PC-3 (cell line): ENCODE measurements around the gene CHRNA9. TPM values are rescaled to one million over a fixed set of nuclear protein-coding genes. Genes with fewer than 3 reads are reported as not detected.

ENCODE experiments used
- ATAC-seq: fragments of 200-7000 bp; cut with Tn5 transposase; 2 replicates; pipeline ENCODE4 v1.9.1; 2020; ENCODE audit warnings: mild to moderate bottlenecking, moderate library complexity
- BruUV-seq: library from RNA; stranded (reverse); fragments of 400-500 nt; replicated peaks from 2 replicates; lab custom pipeline; 2021; lab: Mats Ljungman, UMichigan
- CTCF ChIA-PET: fragments of 300-600 bp; sonication (Branson Sonifier 250); formaldehyde crosslinking; loops from one replicate; lab custom pipeline; 2022; ENCODE audit warnings: antibody characterized with exemption; lab: Charles Lee
- POLR2A ChIA-PET: fragments of 300-600 bp; sonication (Branson Sonifier 250); formaldehyde crosslinking; loops from one replicate; lab custom pipeline; 2022; ENCODE audit warnings: antibody characterized with exemption; ENCODE audit not compliant: unreplicated experiment; lab: Charles Lee
- DNase-seq: peaks from one replicate; pipeline ENCODE4 v3.0.0-alpha.2; 2015
- H2AFZ ChIP-seq: fragments of 300-600 bp; sonication (generic); 2 replicates; pipeline ENCODE4 v1.6.0; 2016; ENCODE audit warnings: antibody characterized with exemption, low read length
- H3F3A ChIP-seq: fragments of 300-600 bp; sonication (generic); one replicate; pipeline ENCODE4 v1.6.0; 2017; ENCODE audit warnings: antibody characterized with exemption, low read length, control low read depth, mild to moderate bottlenecking; ENCODE audit not compliant: unreplicated experiment
- H3K27ac ChIP-seq: fragments of 300-600 bp; sonication (generic); 2 replicates; pipeline ENCODE4 v1.5.1; 2016; ENCODE audit warnings: mild to moderate bottlenecking, low read length
- H3K27me3 ChIP-seq: fragments of 300-600 bp; sonication (generic); 2 replicates; pipeline ENCODE4 v1.6.1; 2016; ENCODE audit warnings: low read length, mixed read lengths
- H3K36me3 ChIP-seq: fragments of 300-600 bp; sonication (generic); 2 replicates; pipeline ENCODE4 v1.6.1; 2016; ENCODE audit warnings: low read depth, mixed run types, low read length, mixed read lengths
- H3K4me1 ChIP-seq: fragments of 300-600 bp; sonication (generic); 2 replicates; pipeline ENCODE4 v1.5.1; 2016; ENCODE audit warnings: low read length; ENCODE audit not compliant: insufficient read depth
- H3K4me2 ChIP-seq: fragments of 300-600 bp; sonication (generic); 2 replicates; pipeline ENCODE4 v1.6.0; 2016; ENCODE audit warnings: low read length
- H3K4me3 ChIP-seq: fragments of 300-600 bp; sonication (generic); 2 replicates; pipeline ENCODE4 v1.5.1; 2016; ENCODE audit warnings: mild to moderate bottlenecking, low read length, mixed read lengths
- H3K79me2 ChIP-seq: fragments of 300-600 bp; sonication (generic); 2 replicates; pipeline ENCODE4 v1.6.1; 2017; ENCODE audit warnings: low read length, mixed read lengths
- H3K9ac ChIP-seq: fragments of 300-600 bp; sonication (generic); 2 replicates; pipeline ENCODE4 v1.6.0; 2016; ENCODE audit warnings: mild to moderate bottlenecking, low read length
- H3K9me2 ChIP-seq: fragments of 300-600 bp; sonication (generic); replicated peaks from 2 replicates; pipeline ENCODE4 v1.6.1; 2016; ENCODE audit warnings: mixed run types, low read length, mixed read lengths
- H3K9me3 ChIP-seq: fragments of 300-600 bp; sonication (generic); 2 replicates; pipeline ENCODE4 v1.6.1; 2016; ENCODE audit warnings: low read length, mixed read lengths
- H4K20me1 ChIP-seq: fragments of 300-600 bp; sonication (generic); 2 replicates; pipeline ENCODE4 v1.6.1; 2016; ENCODE audit warnings: low read length, mixed read lengths
- EZH2 ChIP-seq: fragments of 300-600 bp; sonication (generic); IDR thresholded peaks from one replicate; pipeline ENCODE4 v1.6.1; 2017; ENCODE audit warnings: antibody characterized with exemption, mild to moderate bottlenecking, low read length; ENCODE audit not compliant: unreplicated experiment
- EZH2phosphoT487 ChIP-seq: fragments of 300-600 bp; sonication (generic); IDR thresholded peaks from 2 replicates; pipeline ENCODE4 v1.6.1; 2018; ENCODE audit warnings: mild to moderate bottlenecking, antibody characterized with exemption, low read length, borderline replicate concordance
- intact Hi-C: fragments of 100-400 bp; cut with micrococcal nuclease; formaldehyde crosslinking; loops from 2 replicates; pipeline ENCODE4 v1.9.0; 2023
- total RNA-seq: library from RNA; depleted of rRNA; stranded (reverse); fragments of >200 nt; gene quantifications from 2 replicates; pipeline ENCODE4 v1.2.3, GENCODE V29; 2014
- TF ChIP-seq, protein P1 (sequence below): fragments of 300-600 bp; sonication (generic); conservative IDR thresholded peaks from 2 replicates; pipeline ENCODE4 v1.5.1; 2017; ENCODE audit warnings: antibody characterized with exemption, low read depth, mild to moderate bottlenecking, low read length

The CHRNA9 gene
- total RNA-seq, 1 experiment from 2014 or later: not detected

DNA sequence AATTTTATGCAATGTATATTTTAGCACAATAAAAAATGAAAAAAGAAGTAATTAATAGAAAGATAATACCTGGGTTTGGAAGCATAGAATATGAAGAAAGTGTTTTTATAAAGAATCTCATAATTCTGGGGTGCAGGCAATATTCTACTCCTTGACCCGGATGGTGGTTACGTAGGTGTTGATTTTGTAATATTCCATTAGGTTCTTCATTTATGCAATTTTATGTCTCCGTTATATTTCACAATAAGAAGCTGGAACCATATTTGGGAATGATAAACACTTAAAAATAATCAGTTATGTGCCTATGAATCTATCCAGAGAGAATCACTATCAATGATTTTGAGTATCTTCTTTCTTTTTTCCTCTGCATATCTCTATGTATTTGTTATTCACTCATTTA, 38.5 kb downstream of the CHRNA9 start:
- no peaks in the 10 kb centered on the region for H3F3A ChIP-seq
- H3K36me3 ChIP-seq: no peaks in the 10 kb centered on the region
- H3K27ac ChIP-seq: no peak overlapping the region
- TF ChIP-seq, protein P1, sequence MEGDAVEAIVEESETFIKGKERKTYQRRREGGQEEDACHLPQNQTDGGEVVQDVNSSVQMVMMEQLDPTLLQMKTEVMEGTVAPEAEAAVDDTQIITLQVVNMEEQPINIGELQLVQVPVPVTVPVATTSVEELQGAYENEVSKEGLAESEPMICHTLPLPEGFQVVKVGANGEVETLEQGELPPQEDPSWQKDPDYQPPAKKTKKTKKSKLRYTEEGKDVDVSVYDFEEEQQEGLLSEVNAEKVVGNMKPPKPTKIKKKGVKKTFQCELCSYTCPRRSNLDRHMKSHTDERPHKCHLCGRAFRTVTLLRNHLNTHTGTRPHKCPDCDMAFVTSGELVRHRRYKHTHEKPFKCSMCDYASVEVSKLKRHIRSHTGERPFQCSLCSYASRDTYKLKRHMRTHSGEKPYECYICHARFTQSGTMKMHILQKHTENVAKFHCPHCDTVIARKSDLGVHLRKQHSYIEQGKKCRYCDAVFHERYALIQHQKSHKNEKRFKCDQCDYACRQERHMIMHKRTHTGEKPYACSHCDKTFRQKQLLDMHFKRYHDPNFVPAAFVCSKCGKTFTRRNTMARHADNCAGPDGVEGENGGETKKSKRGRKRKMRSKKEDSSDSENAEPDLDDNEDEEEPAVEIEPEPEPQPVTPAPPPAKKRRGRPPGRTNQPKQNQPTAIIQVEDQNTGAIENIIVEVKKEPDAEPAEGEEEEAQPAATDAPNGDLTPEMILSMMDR: no peak
- TF ChIP-seq EZH2 (no peak), EZH2phosphoT487 (no peak)
- BruUV-seq: no TSS peak
- H3K4me3 ChIP-seq: no peak overlapping the region
- no peak overlapping the region for H2AFZ ChIP-seq
- no peak overlapping the region for H3K4me2 ChIP-seq
- H3K9me3 ChIP-seq: no peaks in the 10 kb centered on the region
- no peaks in the 10 kb centered on the region for H3K79me2 ChIP-seq
- H3K9ac ChIP-seq: no peak overlapping the region
- H3K9me2 ChIP-seq: no peaks in the 10 kb centered on the region
- intact Hi-C loops: no loop called here
- no peaks in the 10 kb centered on the region for H3K4me1 ChIP-seq
- ATAC-seq (no peak), DNase-seq (no peak)
- ChIA-PET POLR2A (no interaction called here), CTCF (no interaction called here)
- no peaks in the 10 kb centered on the region for H4K20me1 ChIP-seq
- H3K27me3 ChIP-seq: no peaks in the 10 kb centered on the region

DNA sequence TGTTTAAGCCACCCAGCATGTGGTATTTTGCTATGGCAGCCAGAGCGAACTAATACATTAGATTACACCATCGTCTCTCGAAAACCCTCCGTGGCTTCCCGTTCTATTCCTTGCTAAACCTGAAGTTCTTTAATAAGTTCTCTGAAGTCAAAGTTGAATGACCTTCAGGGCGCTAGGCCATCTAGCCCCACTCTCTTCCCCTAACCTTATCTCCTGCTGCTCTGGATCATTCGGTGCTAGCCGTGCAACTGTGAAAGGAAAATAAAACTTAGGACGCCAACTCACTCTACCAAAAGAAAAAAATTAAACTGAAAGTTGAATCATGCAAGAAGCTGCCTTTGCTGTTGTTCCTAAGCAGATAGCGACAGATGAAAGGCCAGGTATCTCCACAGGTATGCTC, 40.0 kb downstream of the CHRNA9 start:
- Histone ChIP-seq H4K20me1 (no peaks in the 10 kb centered on the region), H3K4me2 (no peak overlapping the region), H2AFZ (no peak overlapping the region), H3K27ac (no peak overlapping the region), H3K4me3 (no peak overlapping the region), H3K27me3 (no peaks in the 10 kb centered on the region), H3K4me1 (no peaks in the 10 kb centered on the region), H3K79me2 (no peaks in the 10 kb centered on the region), H3K36me3 (no peaks in the 10 kb centered on the region), H3K9me2 (no peaks in the 10 kb centered on the region), H3F3A (no peaks in the 10 kb centered on the region), H3K9ac (no peak overlapping the region), H3K9me3 (no peaks in the 10 kb centered on the region)
- no peak for DNase-seq
- ATAC-seq: no peak
- no TSS peak for BruUV-seq
- intact Hi-C loops: no loop called here
- CTCF ChIA-PET: no interaction called here
- TF ChIP-seq EZH2phosphoT487: no peak
- TF ChIP-seq EZH2: no peak
- TF ChIP-seq, protein P1: no peak
- POLR2A ChIA-PET: no interaction called here

DNA sequence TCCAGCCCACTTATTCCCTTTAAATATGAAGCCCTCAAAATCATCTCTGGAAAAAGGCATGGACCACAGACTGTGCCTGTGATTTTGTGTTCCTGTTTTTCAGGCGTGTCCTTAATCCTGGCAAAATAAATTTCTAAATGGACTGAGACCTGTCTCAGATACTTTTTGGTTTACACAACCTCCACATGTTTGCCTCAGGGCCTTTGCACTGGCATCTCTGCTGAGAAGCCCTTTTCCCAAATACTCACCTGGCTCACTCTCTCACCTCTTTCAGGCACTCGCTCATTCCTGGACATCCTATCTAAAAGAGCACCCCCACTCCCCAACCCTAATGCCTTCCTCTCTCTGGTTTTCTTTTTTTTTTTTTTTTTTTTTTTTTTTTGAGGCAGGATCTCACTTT, 40.5 kb downstream of the CHRNA9 start:
- Histone ChIP-seq H3K4me1 (no peaks in the 10 kb centered on the region), H3F3A (no peaks in the 10 kb centered on the region), H3K4me2 (no peak overlapping the region), H3K27me3 (no peaks in the 10 kb centered on the region), H3K9me2 (no peaks in the 10 kb centered on the region), H3K9ac (no peak overlapping the region), H2AFZ (no peak overlapping the region), H3K27ac (no peak overlapping the region), H4K20me1 (no peaks in the 10 kb centered on the region), H3K36me3 (no peaks in the 10 kb centered on the region), H3K4me3 (no peak overlapping the region), H3K79me2 (no peaks in the 10 kb centered on the region), H3K9me3 (no peaks in the 10 kb centered on the region)
- ChIA-PET POLR2A (no interaction called here), CTCF (no interaction called here)
- no TSS peak for BruUV-seq
- TF ChIP-seq, protein P1: no peak
- no peak for TF ChIP-seq EZH2
- no peak for TF ChIP-seq EZH2phosphoT487
- intact Hi-C loops: no loop called here
- DNase-seq (no peak), ATAC-seq (no peak)
